ENCODE results near the gene DNAJC8.
A peak's percentile ranks its signal among the peaks of the same experiment; 100 is the strongest.

DNAJC8 gene

DNA sequence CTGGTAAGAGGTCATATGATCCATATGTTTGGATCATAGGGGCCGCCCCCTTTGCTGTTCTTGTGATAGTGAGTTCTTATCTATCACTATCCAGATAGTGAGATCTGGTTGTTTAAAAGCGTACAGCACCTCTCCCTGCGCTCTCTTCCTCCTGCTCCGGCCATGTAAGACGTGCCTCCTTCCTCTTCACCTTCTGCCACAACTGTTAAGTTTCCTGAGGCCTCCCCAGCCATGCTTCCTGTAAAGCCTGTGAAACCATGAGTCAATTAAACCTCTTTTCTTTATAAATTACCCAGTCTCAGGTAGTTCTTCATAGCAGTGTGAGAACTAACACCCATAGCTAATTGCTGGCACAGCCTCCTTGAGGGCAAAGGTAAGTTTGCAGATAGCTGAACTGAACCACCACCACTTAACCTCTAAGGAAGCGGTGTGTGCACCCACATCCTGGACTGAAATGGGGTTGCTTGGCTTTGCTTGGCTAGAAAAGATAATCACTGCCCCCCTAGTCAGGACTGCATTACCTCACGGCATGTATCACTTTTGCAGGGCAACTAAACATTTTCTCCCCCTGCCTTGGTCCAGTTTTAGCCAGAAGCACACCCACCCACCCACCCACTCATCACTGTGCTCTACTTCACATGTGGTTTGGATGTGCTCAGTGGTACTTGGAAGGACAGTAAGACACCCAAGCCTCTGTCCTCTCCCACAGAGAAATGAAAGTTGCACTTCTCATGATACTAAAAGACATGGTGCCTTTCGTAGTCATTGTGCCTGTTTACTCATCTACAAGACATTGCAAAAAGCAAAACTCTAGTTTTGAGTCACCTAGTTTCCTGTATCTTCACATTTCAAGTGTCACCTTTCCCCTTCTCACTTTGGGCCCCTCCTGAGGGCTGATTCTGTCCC, 33.2 kb downstream of the DNAJC8 start:
- peak; percentile 71 for DNase-seq

DNA sequence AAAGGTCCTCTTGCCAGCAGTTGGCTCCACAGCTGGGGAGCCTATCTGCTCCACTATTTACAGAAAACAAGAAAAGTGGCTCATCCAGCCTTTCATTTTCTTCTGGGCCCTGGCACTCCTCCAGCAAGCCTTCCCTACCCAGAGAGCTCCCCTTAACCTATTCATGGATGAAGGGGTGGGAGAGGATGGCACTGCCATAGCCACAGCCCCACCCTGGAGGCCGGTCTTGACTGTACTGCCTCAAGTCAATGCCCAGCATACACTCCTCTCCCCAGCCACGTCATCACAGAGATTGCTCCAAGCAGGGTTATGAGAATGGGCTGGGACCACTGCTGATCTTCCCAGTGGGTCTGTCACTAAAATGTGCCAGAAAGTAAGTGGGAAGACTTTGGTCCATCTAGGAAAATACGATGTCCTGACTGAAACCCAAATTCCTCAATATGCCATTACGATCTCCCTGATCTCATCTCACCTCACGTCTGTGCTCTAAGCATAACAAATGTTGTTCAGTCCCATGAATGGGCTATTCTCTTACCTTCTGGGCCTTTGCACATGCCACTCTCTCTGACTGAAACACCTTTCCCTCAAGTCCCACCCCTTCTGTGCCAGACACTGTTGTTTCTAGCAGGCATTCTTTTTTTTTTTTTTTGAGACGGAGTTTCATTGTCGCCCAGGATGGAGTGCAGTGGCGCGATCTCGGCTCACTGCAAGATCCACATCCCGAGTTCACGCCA, 35.0 kb downstream of the DNAJC8 start:
- no peak for DNase-seq

DNA sequence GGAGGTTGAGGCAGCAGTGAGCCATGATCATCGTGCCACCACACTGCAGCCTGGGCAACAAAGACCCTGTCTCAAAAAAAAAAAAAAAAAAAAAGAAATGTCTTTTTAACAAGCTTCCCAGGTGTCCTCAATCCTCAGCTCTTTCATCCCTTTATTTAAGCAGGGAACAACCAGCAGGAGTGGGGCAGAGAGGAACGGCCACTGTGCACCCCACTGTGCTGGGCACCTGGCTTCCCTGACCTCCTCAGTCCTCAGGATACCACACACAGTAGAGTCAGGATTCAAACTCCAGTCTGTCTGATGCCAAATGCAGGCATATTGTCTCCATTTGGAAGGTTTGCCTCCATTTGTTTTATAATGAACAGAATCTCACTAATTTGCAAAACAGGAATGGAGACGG, 36.5 kb downstream of the DNAJC8 start:
- no peak for DNase-seq

DNA sequence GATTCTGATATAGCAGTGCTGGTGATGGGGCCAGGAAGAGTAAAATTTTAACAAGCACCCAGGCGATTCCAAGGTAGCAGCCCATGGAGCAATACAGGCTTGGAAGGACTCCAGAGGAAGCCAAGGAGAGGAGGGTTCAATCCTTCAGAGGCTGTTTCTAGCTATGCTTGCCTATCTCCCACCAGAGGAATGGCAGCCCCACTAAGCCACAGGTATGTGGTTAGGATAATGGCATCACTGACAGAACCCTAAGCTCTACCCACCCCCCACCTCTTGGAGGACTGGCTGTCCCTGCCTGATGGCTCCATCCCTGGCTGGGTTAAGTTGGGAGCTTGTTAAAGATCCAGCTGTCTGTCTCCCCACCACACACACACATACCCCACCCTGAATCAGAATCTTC, 37.0 kb downstream of the DNAJC8 start:
- no peak for DNase-seq

DNA sequence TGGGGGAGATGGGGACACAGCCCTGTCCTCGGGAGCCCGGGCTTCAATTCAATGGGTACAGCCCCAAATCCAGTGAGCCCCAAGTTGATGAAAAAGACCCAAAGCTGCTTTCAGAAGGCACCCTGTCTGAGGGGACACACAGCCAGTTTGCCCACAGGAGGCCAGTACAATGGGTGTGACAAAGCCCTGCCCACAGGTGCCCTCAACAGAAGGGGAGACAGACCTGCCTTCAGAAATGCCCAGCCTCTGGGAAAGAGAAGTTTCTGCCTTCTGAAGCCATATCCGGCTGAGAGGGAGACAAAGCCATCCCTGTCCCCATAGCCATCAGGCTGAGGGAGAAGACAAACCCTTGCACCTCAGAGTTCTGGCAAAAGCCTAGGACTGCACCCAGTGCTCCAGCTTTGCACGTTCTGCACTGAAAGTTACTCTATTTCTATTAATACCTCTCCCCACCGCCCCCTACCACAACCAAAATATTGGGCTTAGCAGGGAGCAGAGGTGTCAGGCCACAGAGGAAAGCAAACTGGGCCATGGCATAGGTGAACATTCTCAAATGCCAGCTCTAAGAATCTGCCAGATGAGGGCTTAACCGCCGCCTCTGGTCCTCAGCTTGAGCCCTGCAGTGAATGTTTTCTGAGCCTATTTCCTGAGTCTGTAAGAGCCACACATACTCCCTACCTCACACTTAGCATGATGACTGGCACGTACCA, 38.3 kb downstream of the DNAJC8 start:
- DNase-seq, result no peak

DNA sequence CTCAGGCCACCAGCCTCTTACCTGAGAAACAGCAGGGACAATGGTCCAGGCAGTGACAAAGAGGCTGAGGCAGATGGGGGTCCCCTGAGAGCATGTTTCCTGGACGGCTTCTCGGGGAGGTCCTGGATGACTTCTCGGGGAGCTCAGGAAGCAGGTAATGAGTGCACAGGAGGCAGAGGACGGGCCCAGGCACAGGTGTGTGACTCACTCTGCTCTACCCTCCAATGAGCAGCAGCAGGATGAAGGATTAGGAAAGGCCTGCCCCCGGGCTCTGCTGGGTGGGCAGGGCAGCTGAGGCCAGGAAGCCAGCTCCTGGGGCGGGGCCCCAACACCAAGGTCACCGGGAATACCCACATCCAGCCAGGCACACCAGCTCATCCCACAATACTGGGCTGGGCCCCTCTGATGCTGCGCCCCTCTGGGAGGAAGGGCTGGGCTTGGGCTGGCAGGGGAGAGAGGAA, 39.1 kb downstream of the DNAJC8 start:
- DNase-seq, result no peak

DNA sequence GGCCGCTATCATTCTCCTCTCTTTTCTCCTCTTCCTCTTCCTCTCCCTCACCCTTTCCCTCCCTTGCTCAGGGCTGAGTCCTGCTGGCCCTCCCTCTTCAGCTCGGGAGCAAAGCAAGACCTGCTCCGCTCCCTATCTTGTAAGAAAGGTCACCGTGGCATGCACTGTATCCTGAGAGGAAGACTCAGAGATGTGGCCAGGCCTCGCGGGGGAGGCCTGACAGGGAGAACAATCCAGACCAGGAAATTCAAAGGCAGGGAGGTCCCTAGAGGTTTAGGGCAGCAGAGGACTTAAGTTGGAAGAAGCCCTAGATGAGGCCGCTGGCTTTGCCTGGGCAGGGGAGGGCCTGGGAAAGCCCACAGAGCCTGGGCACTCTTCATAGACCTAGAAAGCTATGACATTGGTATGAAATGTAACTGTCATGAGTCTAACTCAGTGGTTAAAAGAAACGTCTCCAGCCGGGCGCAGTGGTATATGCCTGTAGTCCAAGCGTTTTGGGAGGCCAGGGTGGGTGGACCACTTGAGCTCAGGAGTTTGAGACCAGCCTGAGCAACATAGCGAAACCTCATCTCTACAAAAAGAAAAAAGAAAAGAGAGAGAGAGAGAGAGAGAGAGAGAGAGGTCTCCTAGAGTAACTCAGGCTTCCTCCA, 41.7 kb downstream of the DNAJC8 start:
- no peak for DNase-seq

DNA sequence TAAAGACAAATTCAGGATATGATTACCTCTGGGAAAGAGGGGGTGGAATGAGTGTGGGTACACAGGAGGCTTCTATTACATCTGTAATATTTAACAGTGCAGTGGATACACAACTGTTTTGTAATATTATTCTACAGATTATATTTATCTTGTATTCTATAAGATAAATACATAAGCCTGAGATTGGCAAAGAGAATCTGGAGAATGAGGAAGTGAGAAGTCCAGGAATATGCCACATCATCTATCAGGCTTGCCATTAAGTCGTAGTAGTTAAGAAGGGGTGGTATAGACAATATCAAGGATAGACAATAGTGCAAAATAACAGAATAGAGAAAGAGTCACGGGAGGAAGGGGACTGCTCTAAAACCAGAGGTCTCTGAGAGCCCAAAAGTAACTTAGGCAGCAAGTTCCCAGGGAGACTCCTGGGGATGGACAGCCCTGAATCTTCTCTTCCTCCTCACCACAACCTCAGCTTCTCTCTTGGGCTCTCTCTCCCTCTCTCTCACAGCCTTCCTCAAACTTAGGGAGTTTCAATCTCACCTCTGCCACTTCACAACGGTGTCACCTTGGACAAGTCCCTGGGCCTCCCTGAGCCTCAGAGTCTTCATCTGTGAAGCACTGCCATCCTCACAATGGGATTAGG, 42.4 kb downstream of the DNAJC8 start:
- DNase-seq, result no peak

DNA sequence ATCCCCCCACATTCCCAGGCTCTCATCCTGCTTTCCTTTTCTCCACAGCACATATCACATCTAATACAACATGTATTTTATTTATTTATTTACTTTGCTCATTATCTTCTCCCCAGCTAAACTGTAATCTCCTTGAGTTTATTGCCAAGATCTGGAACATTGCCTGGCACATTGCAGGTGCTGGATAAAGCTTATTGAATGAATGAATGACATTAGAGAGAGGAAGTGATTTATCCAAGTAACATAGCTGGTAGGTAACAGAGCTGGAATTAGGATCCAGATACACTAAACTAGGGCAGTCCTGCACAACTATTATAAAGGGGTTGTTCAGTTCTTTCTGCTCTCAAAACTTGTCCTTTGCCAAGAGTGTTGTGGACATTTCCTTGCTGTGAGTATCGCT, 47.8 kb downstream of the DNAJC8 start:
- DNase-seq, result no peak

DNA sequence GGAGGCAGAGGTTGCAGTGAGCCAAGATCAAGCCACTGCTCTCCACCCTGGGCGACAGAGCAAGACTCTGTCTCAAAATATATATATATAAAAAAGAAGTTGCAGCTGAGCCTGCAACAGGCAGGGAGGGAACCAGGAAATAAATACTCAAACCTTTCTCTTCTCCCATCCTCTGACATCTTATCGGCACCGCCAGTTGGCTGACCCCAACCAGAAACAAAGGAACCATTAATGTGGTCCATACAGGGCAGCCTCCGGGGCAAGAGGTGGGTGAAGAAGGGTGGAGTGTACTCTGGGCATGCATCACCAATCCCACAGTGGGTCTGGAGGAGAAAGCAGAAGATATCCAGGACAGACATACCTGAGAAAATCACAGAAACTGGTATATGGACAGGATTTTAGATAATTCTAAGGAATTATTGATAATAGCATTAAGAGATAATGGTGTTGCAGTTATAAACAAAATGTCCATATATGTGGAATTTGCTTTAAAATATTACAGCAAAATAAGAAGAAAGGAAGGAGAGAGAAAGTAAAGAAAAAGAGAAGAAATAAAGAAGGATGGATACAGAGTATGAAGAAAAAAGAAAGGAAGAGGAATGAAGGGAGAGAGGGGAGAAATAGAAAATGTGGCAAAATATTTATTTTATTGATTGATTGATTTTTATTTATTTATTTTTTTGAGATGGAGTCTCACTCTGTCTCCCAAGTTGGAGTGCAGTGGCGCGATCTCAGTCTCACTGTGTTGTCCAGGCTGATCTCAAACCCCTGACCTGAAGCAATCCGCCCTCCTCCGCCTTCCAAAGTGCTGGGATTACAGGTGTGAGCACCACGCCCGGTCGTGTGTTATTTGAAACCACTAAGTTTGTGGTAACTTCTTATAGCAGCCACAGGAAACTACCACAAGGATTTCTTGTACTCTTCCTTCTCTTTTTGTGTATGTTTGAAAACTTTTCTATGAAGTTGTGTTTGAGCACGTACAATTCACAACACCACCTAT, 52.2 kb downstream of the DNAJC8 start:
- DNase-seq, result no peak

DNA sequence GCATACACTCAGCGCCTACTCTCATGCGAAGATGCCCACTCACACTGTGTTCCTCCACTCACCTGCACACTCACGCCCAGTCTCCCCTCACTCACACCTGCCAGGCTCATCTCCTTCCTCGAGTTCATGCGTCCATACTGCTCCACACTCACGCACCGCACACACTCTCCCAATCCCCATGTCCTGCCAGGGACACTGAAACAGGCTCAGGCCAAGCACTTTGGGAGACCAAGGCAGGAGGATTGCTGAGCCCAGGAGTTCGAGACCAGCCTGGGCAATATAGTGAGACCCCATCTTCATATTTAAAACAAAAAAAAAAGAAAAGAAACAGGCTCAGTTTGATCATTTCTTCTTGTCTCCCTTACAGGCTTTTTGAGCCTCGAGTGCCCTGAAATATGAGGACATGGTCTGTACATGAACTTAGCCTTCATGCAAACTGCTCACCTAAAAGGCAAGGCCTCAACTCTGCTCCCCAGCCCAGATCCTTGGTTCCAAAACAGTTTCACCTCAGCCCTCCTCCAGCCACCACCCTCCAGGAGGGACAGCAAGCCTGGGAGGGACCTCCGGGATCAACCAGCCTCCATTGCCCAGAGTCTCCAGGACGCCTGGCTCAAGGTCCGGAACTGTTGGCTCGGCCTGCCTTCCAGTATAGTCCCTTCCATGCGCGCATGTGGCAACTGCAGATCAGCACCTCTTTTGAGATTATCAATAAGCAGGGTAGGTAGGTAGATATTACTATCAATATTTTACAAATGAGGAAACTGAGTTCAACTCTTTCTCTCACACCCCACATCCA, 53.9 kb downstream of the DNAJC8 start:
- no peak for DNase-seq

DNA sequence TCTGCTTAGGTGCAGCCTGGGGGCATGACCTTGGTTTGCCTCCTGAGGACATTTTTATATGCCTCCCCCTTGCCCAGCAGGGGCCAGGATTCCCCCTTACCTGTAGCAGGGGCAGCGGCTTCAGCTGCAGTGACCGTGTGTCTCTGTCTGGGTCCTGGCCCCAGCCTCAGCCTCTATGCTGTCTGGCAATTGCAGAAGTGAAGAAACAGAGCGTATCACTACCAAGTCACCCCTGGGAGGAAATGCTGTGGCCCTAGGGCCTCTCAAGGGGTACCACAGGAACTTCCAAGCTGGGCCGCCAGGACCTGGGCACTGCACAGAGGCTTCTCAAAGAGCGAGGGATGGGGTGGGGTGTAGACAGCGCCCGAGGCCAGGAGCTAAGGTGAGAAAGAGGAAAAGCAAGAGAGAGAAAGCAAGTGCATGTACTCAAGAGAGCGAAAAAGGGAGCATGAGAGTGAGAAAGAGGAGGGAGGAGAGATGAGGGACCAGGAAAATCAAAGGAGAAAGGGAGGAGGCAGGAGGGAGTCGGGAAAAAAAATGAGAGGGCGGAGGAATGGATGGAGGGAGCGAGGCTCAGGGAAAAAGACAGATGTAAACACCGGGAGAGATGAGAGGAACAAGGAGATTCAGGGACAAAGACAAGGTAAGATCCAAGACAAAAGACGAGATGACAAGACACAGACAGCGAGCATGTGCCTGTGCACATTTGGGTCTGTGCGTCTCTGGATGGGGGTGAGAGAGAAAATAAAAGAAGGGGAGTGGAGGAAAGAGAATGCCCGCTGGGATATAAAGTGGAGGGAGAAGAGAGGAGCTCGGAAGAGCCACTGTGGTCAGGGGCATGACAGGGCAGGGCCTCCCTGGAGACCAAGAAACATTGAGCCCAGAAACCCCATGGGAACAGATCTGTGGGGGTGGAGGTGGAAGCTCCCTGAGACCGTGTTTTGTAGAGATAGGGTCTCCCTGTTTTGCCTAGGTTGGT, 56.0 kb downstream of the DNAJC8 start, which contains the start of gene PTAFR:
TSS of gene PTAFR (minus strand) at position 199 of the 979 bp plus-strand sequence. CDS start 25,669 bp downstream, outside the sequence.
- DNase-seq, result no peak

DNA sequence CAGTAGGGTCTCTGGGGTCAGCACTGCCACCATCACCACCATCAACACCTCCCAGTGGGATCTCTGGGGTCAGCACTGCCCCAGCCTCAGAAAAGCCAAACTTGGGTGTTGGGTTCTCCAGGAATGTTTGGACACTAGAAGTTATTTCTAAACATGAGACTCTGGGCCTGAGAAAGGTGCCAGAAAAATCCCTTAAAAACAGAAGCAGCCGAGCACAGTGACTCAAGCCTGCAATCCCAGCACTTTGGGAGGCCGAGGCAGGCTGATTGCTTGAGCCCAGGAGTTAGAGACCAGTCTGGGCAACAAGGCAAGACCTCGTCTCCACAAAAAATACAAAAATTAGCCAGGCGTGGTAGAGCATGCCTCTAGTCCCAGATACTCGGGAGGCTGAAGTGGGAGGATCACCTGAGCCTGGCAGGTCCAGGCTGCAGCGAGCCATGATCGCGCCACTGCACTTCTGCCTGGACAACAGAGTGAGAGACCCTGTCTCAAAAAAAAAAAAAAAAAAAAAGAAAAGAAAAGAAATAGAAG, 56.8 kb downstream of the DNAJC8 start:
- DNase-seq, result no peak

DNA sequence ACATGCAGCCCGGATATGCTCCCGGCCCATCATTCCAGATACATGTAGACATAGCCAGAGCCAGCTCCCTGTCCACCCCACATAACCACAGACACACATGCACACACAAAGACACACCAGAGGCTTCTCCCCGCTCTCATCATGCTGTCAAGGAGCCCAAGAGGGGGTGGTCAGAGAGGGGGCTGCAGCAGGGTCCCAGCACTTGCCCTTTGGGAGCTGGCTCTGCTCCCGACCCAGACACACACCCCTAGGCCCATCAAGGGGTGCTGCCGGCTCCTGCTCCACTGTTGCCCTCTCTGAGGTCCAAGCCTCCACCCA, 58.9 kb downstream of the DNAJC8 start:
- DNase-seq, result no peak

DNA sequence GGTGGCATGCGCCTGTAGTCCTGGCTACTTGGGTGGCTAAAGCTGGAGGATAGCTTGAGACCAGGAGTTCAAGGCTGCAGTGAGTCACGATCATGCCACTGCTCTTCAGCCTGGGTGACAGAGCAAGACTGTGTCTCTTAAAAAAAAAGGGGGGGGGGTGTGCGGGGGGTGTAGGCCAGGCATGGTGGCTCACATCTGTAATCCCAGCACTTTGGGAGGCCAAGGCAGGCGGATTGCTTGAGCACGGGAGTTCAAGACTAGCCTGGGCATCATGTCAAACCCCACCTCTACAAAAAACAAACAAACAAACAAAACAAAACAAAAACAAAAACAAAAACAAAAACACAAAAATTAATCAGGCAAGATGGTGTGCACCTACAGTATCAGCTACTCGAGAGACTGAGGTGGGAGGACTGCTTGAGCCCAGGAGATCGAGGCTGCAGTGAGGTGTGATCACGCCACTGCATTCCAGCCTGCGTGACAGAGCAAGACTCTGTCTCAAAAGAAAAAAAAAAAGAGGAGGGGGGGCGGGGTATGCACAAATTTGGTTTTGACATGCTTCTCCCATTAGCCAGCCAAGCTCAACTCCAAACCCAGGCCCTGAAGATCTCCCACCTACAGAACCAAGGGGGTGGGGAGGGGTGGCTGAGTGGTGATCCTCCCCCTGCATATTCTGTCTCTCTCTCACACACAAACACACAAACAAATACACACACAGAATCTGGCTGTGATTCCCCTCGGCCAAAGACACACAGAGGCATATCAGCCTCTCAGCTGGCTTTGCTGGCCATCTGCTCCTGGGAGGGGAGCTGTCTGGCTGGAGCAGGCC, 59.5 kb downstream of the DNAJC8 start:
- DNase-seq, result no peak

DNA sequence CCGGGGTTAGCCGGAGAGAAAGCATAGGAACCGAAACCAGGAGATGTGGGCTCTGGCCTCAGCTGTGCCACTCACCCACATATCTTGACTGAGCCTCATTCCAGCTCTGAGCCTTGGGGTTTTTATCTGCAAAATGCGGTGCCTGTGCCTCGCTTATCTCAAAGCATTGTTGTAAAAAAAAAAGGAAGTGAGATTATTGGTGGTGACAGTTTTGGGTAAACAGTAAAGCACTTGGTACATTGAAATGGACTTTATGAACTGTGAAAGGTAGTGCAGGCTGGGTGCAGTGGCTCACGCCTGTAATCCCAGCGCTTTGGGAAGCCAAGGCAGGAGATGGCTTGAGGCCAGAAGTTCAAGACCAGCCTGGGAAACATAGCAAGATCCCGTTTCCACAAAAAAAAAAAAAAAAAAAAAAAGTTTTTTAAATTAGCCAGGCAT, 60.1 kb downstream of the DNAJC8 start:
- peak; percentile 36 for DNase-seq

DNA sequence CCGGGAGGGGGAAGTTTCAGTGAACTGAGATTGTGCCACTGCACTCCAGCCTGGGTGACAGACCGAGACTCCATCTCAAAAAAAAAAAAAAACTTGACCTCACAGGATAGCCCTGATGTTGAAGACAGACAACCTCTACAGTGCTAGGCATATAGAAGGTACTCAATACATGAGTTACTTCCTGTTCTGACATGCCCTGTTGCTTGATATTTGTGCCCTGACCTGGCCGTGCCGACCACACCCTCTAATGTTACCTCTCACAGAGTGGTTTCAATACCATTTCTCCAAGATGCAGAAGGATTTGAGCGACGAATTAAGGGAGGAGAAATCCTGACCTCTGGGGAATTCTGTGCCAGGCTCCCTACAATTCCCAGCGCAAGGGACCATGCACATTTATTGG, 61.6 kb downstream of the DNAJC8 start:
- no peak for DNase-seq
